GM18909 (cell line): Measurements from ENCODE around the gene TTC39B.

ENCODE experiments used
- ATAC-seq: cut with Tn5 transposase; IDR thresholded peaks from one replicate; pipeline ENCODE4 v1.9.1; 2021; ENCODE audit warnings: mild to moderate bottlenecking; ENCODE audit not compliant: unreplicated experiment, poor library complexity

Gene TTC39B

GRCh38 chr9:15140051-15140450, 167.0 kb downstream of the TTC39B start:
- ATAC-seq: no peak

GRCh38 chr9:15139469-15139868, 167.5 kb downstream of the TTC39B start:
- no peak for ATAC-seq

- ATAC-seq: no peak
These were observed 168.7 kb downstream of the TTC39B start for GRCh38 chr9:15138357-15138686.

GRCh38 chr9:15137658-15138356, 169.2 kb downstream of the TTC39B start:
- no peak for ATAC-seq

- ATAC-seq: no peak
These were observed 169.9 kb downstream of the TTC39B start for GRCh38 chr9:15137089-15137488.

GRCh38 chr9:15136646-15137045, 170.4 kb downstream of the TTC39B start:
- no peak for ATAC-seq

- peak; percentile 95 for ATAC-seq
These were observed 171.7 kb downstream of the TTC39B start for GRCh38 chr9:15135164-15135792.

GRCh38 chr9:15133488-15133887, 173.5 kb downstream of the TTC39B start:
- ATAC-seq: no peak

- ATAC-seq: no peak
These were observed 174.9 kb downstream of the TTC39B start for GRCh38 chr9:15132091-15132490.

GRCh38 chr9:15131094-15131493, 175.9 kb downstream of the TTC39B start:
- no peak for ATAC-seq

GRCh38 chr9:15127831-15128230, 179.2 kb downstream of the TTC39B start:
- ATAC-seq: no peak

GRCh38 chr9:15121630-15122029, 185.4 kb downstream of the TTC39B start:
- ATAC-seq: no peak

- no peak for ATAC-seq
These were observed 190.9 kb downstream of the TTC39B start for GRCh38 chr9:15116130-15116580.

- no peak for ATAC-seq
These were observed 191.3 kb downstream of the TTC39B start for GRCh38 chr9:15115702-15116101.

- no peak for ATAC-seq
These were observed 192.0 kb downstream of the TTC39B start for GRCh38 chr9:15115041-15115440.
